ENCODE data around the gene CCL21. TPM values are rescaled to one million over a fixed set of nuclear protein-coding genes. Genes with fewer than 3 reads are reported as not detected.

CCL21 gene
- total RNA-seq, 3 donors from 2014 or later = not detected

DNA sequence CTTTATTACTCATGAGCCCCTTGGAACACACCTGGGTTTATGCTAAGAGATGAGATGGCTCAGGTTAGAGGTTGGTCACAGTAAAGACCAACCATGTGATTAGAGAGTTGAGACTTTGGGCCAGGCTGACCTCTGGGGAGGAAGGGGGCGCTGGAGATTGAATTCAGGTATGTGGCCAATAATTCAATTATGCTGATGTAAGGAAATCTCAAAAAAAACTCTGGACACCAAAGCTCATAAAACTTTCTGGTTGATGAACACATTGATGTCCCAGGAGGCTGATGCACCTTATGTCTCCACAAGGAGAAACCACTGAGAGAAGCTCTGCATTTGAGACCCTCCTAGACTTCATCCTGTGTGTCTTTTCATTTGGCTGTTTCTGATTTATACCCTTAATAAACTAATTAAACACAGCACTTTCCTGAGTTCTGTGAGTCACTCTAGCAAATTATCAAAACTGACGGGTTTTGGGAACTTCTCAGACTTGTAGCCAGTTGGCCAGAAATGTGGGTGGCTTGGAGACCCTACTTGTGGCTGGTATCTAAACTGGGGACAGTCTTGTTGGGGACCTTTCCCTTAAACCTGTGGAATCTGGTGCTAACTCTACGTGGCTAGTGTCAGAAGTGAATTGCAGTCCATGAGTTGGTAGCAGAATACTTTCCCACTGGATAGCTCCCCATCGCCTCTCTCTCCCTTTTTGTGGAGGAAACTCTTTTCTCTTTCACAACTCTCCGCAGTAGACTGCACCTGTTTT, 40.0 kb downstream of the CCL21 start:
- no peaks in the 10 kb centered on the region for H3K27me3 Mint-ChIP-seq (ENCODE audit: low read depth)
- peaks cover 18% of the 10 kb centered on the region for H3K9me3 Mint-ChIP-seq
- DNase-seq (no peak), ATAC-seq (no peak)
- no peak overlapping the region for H3K4me3 Mint-ChIP-seq
- peaks cover 11% of the 10 kb centered on the region for H3K4me1 Mint-ChIP-seq (ENCODE audit: low read depth)
- peaks cover 13% of the 10 kb centered on the region for H3K36me3 Mint-ChIP-seq (ENCODE audit: insufficient read depth)

DNA sequence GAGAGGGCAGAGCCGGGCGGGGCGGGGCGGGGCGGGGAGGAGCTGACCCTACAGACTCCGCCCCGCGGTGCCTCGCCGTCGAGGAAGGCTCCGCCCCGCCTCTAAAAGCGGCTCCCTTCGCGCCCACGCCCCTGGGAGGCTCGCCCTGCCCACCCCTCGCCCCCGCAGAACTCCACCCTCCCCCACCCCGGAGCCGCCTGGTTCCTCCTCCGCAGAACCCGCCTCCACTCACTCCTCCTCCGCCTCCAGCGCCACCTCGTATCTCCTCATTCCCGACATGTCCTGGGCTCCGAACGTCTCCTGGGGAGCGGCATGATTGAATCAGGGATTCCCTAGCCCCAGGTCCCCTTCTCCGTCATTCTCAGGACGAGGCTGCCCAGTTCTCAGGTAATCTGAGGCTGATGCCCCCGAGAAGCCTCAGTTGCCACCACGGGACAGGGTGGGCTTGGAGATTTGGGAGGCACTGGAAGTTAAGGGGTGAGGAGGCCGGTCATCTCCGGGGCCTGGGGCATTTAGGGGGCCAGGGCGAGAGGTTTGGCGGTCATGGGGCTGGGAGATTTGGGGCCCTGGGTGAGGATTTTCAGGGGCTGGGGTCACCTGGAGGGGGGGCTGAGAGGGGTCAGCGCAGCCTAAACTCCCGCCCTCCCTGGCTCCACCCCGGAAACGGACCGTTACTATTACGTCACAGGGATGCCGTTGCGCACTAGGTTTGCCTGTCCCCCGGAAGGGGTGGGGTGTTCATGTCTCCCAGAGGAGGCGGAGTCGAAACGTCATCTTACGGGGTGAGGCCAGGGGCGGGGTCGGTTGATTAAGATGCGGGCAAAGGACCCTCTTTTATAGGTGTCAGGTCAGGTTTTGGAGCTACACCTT, 44.3 kb downstream of the CCL21 start:
- ATAC-seq (peak; percentile 79 to 80), DNase-seq (peak; percentile 88)
- peak overlapping the region; percentile 83 for H3K4me3 Mint-ChIP-seq
- peaks cover 49% of the 10 kb centered on the region for H3K4me1 Mint-ChIP-seq (ENCODE audit: low read depth)
- peaks cover 13% of the 10 kb centered on the region for H3K36me3 Mint-ChIP-seq (ENCODE audit: insufficient read depth)
- peaks cover 13% of the 10 kb centered on the region for H3K9me3 Mint-ChIP-seq
- no peaks in the 10 kb centered on the region for H3K27me3 Mint-ChIP-seq (ENCODE audit: low read depth)

DNA sequence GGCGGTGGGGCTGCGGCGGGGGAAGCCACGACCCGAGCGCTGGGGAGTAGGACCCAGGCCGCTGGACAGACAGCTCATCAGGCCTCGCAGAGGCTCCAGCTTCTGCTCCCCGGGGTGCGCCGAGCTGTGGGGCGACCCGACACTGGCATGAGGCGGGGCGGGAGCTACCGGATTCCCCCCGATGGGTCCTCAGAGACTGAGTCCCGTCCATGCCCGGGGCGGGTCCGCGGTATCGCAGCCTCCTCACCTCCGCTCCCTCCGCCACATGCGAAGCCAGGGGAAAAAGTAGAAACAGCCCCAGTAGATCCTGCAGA, 44.9 kb downstream of the CCL21 start:
- Mint-ChIP-seq H3K4me1 (ENCODE audit: low read depth) (peaks cover 49% of the 10 kb centered on the region), H3K27me3 (ENCODE audit: low read depth) (no peaks in the 10 kb centered on the region), H3K9me3 (peaks cover 9% of the 10 kb centered on the region), H3K4me3 (peak overlapping the region; percentile 83), H3K36me3 (ENCODE audit: insufficient read depth) (peaks cover 16% of the 10 kb centered on the region)
- DNase-seq = no peak
- peak in 1 of 2 donors; percentile 32 for ATAC-seq

DNA sequence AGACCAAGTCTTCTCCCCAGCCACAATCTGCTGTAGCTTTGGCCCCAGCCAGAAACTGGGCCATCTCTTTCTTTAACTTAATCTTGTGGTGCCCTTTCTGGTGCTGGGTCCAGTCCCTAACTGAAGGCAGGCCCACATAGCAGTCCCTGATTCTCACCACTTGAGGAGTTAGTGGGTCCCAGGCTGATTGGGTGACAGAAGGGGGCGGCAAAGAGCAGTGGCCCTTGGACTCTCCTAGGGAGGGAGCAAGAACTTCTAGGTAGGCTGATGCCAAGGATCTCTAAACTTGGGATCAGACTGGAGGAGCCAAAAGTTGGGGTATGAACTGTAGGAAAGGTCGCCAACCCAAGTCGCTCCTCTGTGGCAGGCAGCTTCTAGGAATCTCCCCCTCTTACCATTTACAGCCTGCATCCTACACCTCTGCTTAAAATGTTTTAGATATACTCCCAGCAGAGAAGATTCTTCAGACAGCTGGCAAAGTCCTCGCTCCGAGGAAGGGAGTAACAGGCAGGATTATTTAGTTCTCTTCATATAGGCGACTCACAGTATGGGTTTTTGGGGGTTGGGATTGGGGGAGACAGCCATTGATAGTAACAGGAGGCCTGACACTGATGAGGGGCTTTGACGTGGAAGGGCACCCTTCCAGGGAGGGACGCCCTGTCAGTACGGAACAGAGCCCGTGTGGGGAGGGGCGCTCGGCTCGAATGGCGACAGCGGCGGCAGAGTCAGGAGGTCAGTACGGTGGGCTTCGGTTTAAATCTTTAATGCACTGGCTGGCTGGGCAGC, 45.5 kb downstream of the CCL21 start:
- H3K4me1 Mint-ChIP-seq (ENCODE audit: low read depth) = peaks cover 49% of the 10 kb centered on the region
- peaks cover 5% of the 10 kb centered on the region for H3K9me3 Mint-ChIP-seq
- H3K36me3 Mint-ChIP-seq (ENCODE audit: insufficient read depth) = peaks cover 12% of the 10 kb centered on the region
- ATAC-seq (peak; percentile 46 to 59), DNase-seq (peak; percentile 49)
- H3K27me3 Mint-ChIP-seq (ENCODE audit: low read depth) = no peaks in the 10 kb centered on the region
- peak overlapping the region; percentile 83 for H3K4me3 Mint-ChIP-seq

DNA sequence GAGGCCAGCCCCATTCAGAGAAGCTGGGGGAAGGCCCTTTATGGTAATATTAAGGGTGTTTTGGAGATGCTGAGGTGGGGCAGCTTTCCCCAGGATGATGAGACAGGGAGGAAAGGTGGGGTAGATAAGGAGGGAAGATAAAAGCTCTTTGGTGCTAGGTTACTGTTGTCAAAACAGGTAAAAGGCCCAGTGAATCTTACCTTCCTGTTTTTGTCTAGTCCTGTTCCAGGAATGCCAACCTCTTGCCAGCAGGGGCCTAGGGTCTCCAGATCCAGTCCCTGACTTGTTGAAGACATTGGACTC, 46.7 kb downstream of the CCL21 start:
- ATAC-seq (no peak), DNase-seq (no peak)
- Mint-ChIP-seq H3K4me3 (no peak overlapping the region), H3K36me3 (ENCODE audit: insufficient read depth) (peaks cover 4% of the 10 kb centered on the region), H3K27me3 (ENCODE audit: low read depth) (no peaks in the 10 kb centered on the region), H3K9me3 (no peaks in the 10 kb centered on the region), H3K4me1 (ENCODE audit: low read depth) (peaks cover 49% of the 10 kb centered on the region)

DNA sequence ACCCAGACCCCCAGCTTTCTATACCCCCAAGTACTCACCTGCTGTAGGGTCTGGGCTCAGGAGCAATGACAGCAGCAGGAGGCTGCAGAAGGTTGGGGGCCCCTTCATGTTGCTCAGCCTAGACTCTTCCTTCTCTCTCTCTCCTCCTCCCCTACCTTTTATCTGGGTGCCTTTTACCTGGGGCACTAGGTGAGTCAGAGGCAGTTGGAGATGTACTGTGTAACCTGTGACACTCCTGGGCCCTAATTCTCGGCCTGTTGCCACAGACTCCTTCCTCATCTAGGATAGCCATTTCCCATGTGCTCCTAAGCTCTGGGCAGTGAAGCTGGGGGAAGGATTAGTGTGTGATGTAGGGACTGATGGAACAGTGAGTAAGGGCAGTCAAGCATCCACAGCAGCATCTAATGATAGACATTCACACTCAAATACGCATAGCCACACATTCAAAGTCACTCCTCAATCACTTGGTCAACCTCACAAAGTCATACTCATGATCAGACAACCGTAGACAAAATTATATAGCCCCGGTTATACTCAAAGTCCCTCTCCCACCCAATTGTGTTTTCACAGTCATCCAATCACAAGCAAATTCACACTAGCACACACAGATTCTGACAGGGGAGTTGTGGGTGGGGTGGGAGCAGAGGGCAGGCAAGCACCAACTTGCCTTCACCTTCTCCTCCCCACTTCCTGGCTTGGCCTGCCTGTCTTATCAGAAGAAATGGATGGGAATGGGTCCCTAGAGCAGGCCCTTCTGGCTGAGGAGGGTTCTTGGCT, 47.2 kb downstream of the CCL21 start, which contains the start of gene CCL27:
CCL27 (minus strand) TSS at position 132 of the 777 bp plus-strand sequence; CDS start at position 108, 24 bp downstream.
- DNase-seq (no peak), ATAC-seq (no peak)
- H3K4me1 Mint-ChIP-seq (ENCODE audit: low read depth) = peaks cover 49% of the 10 kb centered on the region
- no peaks in the 10 kb centered on the region for H3K9me3 Mint-ChIP-seq
- H3K4me3 Mint-ChIP-seq = no peak within 1 kb of the TSS
- peaks cover 4% of the 10 kb centered on the region for H3K36me3 Mint-ChIP-seq (ENCODE audit: insufficient read depth)
- no peaks in the 10 kb centered on the region for H3K27me3 Mint-ChIP-seq (ENCODE audit: low read depth)

DNA sequence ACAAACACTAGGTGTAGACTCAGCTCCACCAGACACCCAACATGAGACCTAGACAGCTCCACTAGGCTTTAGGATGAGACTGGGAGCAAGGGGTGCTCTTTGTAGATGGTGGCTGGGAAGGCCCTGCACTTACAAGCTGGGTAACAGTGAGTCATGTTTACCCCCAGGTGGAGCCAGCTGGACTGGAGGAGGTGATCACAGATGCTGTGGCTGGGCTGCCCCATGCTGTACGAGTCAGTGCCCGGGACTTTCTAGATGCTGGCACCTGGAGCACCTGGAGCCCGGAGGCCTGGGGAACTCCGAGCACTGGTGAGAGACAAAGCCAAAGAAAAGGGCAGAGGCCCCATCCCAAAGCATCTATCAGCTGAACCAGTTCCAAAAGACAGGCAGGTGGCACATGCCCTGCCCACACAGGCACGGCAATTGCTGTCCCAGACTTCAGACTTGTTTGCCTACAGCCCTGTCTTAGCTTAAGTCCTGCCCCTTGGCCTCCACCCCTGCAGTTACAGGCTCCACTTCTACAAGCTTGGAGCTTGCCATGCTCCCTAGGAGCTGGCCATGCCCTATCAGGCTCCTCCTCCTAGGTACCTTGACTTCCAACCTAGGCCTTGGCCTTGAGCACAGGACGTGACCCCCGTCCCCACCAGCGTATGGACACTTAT, 50.2 kb downstream of the CCL21 start:
- ATAC-seq (no peak), DNase-seq (no peak)

More for the DNA sequence above, 50.2 kb downstream of the CCL21 start:
- Mint-ChIP-seq H3K4me1 (ENCODE audit: low read depth) (peaks cover 40% of the 10 kb centered on the region), H3K4me3 (no peak overlapping the region), H3K36me3 (ENCODE audit: insufficient read depth) (peaks cover 4% of the 10 kb centered on the region), H3K27me3 (ENCODE audit: low read depth) (no peaks in the 10 kb centered on the region), H3K9me3 (no peaks in the 10 kb centered on the region)

Other genes starting within 250 kb of the CCL21 start
- not detected for gene ENHO, start 187.1 kb downstream of the CCL21 start, total RNA-seq
- gene CNTFR, start 120.4 kb downstream of the CCL21 start, total RNA-seq = under 1 TPM in 1 of 3 donors, not detected in 2; 0.18 TPM
- 10 to 100 TPM; 26.6 to 30.2 (median 29.9) TPM for gene RPP25L, start 98.0 kb downstream of the CCL21 start, total RNA-seq
- 10 to 100 TPM; 58.8 to 69.2 (median 64.2) TPM for gene DCTN3, start 89.6 kb downstream of the CCL21 start, total RNA-seq
- gene ARID3C, start 81.1 kb downstream of the CCL21 start, total RNA-seq = not detected
- 100 to 1,000 TPM; 120 to 128 (median 123) TPM for gene SIGMAR1, start 72.3 kb downstream of the CCL21 start, total RNA-seq
- 10 to 100 TPM; 29.8 to 37.7 (median 30.3) TPM for gene GALT, start 63.5 kb downstream of the CCL21 start, total RNA-seq
- 10 to 100 TPM in 1 of 3 donors, 1 to 10 TPM in 2; 7.7 to 10.4 (median 8.8) TPM for gene IL11RA, start 58.0 kb downstream of the CCL21 start, total RNA-seq
- under 1 TPM; 0.24 to 0.43 (median 0.26) TPM for gene CCL27, start 47.5 kb downstream of the CCL21 start, total RNA-seq
- 1 to 10 TPM in 2 of 3 donors, under 1 TPM in 1; 0.82 to 1.1 (median 1.0) TPM for gene CCL19, start 18.9 kb downstream of the CCL21 start, total RNA-seq
- under 1 TPM in 2 of 3 donors, not detected in 1; 0.08 to 0.55 TPM for gene PHF24, start 248.1 kb upstream of the CCL21 start, total RNA-seq